Stimulated activated CD4-positive, alpha-beta T cell treated with anti-CD3 and anti-CD28 coated beads, Interleukin-2, amount 100 ng/mL, for 4 hours (primary cell): ENCODE results near the gene OR10X1.

Experiments used
- DNase-seq: peaks from one replicate; pipeline ENCODE4 v3.0.0-alpha.2; 2020; ENCODE audit warnings: low read depth

OR10X1 gene

DNA sequence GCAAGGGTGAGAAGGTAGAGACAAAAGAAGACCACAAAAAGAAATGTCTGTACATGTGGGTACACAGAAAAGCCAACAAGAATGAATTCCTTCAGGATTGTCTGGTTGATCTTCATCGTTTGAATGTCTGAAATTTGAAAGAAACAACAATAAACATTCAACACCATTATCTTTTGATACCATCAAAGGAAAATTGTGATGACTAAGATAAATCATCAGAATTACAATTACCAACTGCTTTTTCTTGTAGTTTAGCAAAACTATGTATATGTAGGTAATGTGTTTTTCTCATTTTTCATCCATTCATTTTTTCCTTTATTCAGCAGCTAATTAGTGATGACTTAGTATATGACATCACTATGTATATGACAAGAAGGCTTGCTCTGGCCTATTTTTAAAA, at the start of gene OR10X1:
TSS of gene OR10X1 (minus strand) at position 167 of the 400 bp plus-strand sequence. CDS start at position 167, 0 bp downstream.
- DNase-seq: no peak

DNA sequence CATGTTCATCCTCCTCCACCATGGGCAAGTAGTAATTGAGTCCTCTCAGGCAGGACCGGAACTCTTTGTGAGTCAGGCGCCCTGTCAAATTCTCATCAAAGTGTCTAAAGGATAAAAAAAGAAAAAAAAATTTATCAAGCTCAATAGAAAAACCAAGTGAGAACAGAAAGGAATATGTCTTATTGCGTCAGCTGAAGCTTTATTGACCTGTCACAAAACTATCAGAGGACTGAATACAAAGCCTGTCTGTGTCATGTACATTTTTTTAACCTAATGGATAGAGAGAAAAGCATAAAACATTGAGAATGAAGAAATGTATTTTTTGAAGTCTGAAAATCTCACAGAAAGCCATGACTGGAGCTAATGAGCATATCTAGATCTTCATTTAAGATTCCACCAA, 34.1 kb upstream of the OR10X1 start:
- DNase-seq: no peak

DNA sequence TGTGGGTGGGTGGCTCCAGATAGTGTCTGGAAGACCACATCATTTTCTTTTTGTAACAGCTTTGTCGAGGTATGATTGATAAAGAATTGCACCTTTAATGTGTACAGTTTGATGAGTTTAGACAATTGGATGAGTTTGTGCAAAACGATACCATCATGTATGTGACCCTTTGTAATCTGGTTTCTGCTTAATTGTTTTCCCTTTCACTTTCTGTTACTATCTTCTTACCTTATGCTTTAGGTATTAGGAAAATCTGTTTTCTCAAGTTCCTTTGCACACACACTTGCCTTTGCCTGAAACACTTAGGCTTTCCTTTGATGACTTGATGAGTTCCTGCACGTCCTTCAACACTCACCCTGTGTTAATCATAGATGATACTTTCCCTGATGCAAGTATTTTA, 32.2 kb upstream of the OR10X1 start:
- DNase-seq: no peak

GRCh38 chr1:158607296-158607695, 27.6 kb upstream of the OR10X1 start:
- no peak for DNase-seq

DNA sequence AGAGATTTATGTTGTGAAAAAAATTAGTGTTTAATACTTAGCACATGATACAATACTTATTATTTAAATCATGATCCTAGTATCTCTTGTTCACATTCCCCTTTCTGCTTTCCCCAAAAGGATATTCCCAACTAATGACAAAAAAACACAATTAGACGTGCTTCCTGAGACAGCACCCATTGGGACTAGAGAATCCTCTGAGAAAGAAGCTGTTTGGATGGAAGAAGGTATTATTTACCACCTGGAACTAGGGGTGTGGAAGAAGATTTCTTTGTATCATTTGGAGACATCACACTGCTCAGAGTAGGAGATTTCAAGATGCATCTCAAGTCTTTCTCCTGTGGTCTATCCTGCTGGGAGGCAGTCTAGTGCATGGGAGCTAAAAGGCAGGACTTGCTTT, 25.3 kb upstream of the OR10X1 start, which contains the start of gene OR10Z1:
TSS of gene OR10Z1 (plus strand) at position 301 of the 400 bp plus-strand sequence. CDS start 1,171 bp downstream, outside the sequence.
- DNase-seq: no peak

DNA sequence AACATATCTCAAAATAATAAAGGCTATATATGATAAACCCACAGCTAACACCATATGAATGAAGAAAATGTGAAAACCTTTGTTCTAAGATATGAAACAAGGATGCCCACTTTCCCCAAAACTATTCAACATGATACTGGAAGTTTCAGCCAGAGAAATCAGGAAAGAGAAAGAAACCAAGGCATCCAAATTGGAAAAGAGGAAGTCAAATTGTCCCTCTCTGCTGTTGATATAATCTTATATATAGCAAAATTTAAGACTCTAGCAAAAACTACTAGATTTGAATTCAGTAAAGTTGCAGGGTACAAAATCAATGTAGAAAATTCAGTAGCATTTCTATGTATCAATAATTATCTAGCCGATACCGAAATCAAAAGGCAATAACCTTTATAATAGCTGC, 21.0 kb upstream of the OR10X1 start:
- no peak for DNase-seq

GRCh38 chr1:158586942-158587341, 7.2 kb upstream of the OR10X1 start:
- no peak for DNase-seq

DNA sequence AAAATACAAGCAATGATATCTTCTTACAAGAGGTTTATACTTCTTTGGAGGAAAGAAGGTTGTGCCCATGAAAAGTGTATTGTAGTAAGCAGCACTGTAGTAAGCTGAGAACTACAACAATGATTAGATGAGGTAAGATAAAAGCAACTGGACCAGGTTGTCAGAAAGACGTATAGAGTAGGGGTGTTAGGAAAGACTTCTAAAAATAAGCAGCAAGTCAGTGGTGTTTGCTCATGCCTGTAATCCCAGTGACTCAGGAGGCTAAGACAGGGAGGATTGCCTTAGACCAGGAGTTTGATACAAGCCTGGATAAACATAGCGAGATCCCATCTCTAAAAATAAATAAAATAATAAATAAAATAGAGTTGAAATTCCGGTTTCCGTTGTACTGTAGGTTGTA, 4.3 kb upstream of the OR10X1 start:
- DNase-seq: no peak

GRCh38 chr1:158577561-158577960, 2.1 kb downstream of the OR10X1 start:
- no peak for DNase-seq

- no peak for DNase-seq
Observed at GRCh38 chr1:158572226-158572625, 7.5 kb downstream of the OR10X1 start.

DNA sequence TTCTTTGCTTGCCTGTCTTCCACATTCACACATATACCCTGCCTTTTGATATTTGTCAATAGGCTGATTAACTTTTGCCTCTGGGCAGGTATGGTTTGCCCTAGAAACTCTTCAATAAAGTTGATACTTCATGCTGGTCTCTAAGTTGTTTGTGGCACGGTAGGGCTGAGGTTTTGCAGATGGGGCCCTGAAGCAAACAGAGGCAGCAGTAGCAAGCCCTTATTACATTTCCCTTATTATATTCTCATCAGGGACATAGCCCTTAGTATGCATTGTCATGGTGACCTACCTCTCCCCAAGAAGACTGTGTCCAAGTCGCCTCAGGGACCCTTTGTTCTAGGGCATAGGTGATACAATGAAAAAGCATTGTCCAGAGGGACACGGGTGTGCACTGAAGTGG, 9.2 kb downstream of the OR10X1 start, which contains the start of gene OR6P1:
TSS of gene OR6P1 (minus strand) at position 101 of the 400 bp plus-strand sequence. CDS start 6,976 bp downstream, outside the sequence.
- DNase-seq: no peak

DNA sequence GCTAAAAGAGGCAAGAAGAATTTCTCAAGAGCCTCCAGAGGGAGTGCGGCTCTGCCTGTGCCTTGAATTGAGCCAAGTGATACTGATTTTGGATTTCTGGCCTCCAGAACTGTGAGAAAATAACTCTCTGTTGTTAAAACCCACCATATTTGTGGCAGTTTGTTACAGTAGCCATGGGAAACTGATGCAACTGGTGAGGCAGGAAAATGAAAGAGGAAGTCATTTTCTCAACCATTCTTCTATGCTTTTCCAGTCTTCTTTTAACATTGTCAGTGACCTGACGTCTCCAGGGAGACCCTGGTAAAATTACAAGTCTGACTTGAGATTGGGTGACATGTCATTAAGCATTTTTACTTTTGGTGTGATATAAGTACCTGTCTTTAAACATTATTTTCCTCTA, 15.1 kb downstream of the OR10X1 start:
- no peak for DNase-seq

DNA sequence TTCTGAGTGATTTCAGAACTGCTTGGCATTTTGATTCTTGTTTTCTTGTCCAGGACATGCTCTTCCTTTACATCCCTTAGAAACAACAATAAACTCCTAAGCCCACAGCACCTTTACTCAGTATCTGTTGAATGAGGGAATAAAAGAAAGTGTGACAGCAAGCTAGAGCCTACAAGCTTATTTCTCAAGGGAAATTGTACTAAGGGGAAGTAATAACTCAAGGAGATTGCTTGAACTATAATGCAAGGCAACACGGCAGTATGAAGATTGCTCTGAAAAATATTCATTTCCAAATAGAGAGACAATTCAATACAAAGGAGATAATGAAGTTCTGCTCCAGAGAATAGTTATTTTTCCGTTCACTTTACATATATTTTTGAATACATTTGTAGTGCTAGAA, 15.8 kb downstream of the OR10X1 start:
- DNase-seq: no peak

GRCh38 chr1:158559696-158560095, 20.0 kb downstream of the OR10X1 start:
- DNase-seq: no peak

GRCh38 chr1:158554352-158554751, 25.3 kb downstream of the OR10X1 start, which contains the start of gene OR6Y1:
OR6Y1 (minus strand) TSS chr1:158554405; CDS start chr1:158548105, 6,300 bp downstream.
- no peak for DNase-seq

DNA sequence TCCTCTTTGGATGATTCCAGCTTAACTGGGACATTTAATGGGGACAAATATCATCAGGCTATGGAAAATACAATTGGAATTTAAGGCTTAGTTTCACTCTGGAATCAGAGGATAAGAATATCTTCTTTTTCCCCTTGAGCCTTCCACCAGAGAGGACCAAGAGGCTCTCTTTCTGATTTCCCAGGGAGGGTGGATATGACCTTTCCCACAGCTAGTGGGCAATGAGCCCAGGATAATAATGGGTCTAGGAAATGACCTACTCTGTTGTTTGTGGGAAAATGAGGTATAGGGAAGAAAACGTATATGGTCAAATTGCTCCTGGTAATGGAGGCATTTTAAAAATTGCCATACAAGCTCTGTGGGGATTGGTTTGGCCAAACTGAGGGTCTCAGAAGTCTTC, 27.4 kb downstream of the OR10X1 start:
- DNase-seq: no peak

- no peak for DNase-seq
Observed at GRCh38 chr1:158547533-158547932, 32.2 kb downstream of the OR10X1 start.

DNA sequence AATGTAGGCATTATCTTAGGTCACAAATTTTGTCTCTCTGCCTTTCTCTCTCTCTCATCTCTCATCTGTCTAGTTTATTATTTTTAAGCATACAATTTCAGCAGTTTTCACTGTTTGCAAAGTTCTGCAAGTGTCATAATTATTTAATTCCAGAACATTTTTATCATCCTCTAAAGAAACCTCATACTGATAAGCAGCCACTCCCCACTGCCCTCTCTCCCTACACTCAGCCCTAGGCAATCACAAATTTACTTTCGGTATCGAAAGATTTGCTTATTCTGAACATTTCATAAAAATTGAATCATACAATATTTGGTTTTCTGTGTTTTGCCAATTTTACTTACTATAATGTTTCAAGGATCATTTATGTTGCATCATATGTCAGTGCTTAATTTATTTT, 42.1 kb downstream of the OR10X1 start:
- no peak for DNase-seq

- no peak for DNase-seq
Observed at GRCh38 chr1:158534496-158534895, 45.2 kb downstream of the OR10X1 start.
